H1 (cell line): ENCODE data around the gene CLEC16A. TPM values are rescaled to one million over a fixed set of nuclear protein-coding genes. Genes with fewer than 3 reads are reported as not detected.

Experiments used
- CTCF ChIA-PET: fragments of 300-600 bp; sonication (Branson Sonifier 250); formaldehyde crosslinking; loops from one replicate; lab custom pipeline; 2021; ENCODE audit not compliant: partially characterized antibody; lab: Charles Lee
- POLR2A ChIA-PET: fragments of 300-600 bp; sonication (Branson Sonifier 250); formaldehyde crosslinking; loops from one replicate; lab custom pipeline; 2021; ENCODE audit warnings: inconsistent platforms; ENCODE audit not compliant: partially characterized antibody; lab: Charles Lee
- DNase-seq, 2 experiments: peaks; one replicate each; pipeline versions ENCODE4 v3.0.0 to v3.0.0-alpha.2; 2010 to 2022; ENCODE audit warnings: low spot score in 2 of 2, low read depth in 1 of 2, mixed read lengths in 1 of 2
- FAIRE-seq: peaks from 2 replicates; lab custom pipeline; 2011; peaks lifted over from hg19 to GRCh38; lab: Jason Lieb, UNC
- H2AFZ ChIP-seq: 2 replicates; pipeline ENCODE4 v1.8.1; 2012; ENCODE audit warnings: low read length, inconsistent platforms
- H2AK5ac ChIP-seq: 2 replicates; pipeline ENCODE4 v1.6.1; 2013; ENCODE audit warnings: low read depth, low read length
- H2BK120ac ChIP-seq: replicated peaks from 2 replicates; pipeline ENCODE3; 2013; ENCODE audit warnings: low read depth, low read length, inconsistent platforms
- H2BK12ac ChIP-seq: 2 replicates; pipeline ENCODE4 v1.6.1; 2013; ENCODE audit warnings: low read depth, low read length
- H2BK15ac ChIP-seq: 2 replicates; pipeline ENCODE4 v1.6.1; 2013; ENCODE audit warnings: low read length
- H2BK20ac ChIP-seq: 2 replicates; pipeline ENCODE4 v1.6.1; 2013; ENCODE audit warnings: low read length
- H2BK5ac ChIP-seq: 2 replicates; pipeline ENCODE4 v1.6.1; 2013; ENCODE audit warnings: low read depth, low read length
- H3K14ac ChIP-seq: 2 replicates; pipeline ENCODE4 v1.6.1; 2013; ENCODE audit warnings: inconsistent platforms; ENCODE audit not compliant: insufficient read length
- H3K18ac ChIP-seq: 2 replicates; pipeline ENCODE4 v1.6.1; 2013; ENCODE audit warnings: low read length; ENCODE audit errors: extremely low read depth
- H3K23ac ChIP-seq: 2 replicates; pipeline ENCODE4 v1.6.1; 2013; ENCODE audit warnings: inconsistent platforms; ENCODE audit not compliant: insufficient read length
- H3K23me2 ChIP-seq: 2 replicates; pipeline ENCODE4 v1.6.1; 2013; ENCODE audit warnings: low read depth, low read length
- H3K27ac ChIP-seq: 2 replicates; pipeline ENCODE4 v1.6.1; 2011; ENCODE audit warnings: low read depth, low read length, inconsistent platforms
- H3K27me3 ChIP-seq, 4 experiments: replicated peaks in 1 of 4; 1 replicate in 1 of 4; 2 replicates in 3 of 4; pipeline versions ENCODE4 v1.6.1 to v1.8.1; 2011 to 2013; ENCODE audit warnings: low read length in 3 of 4, mild to moderate bottlenecking in 3 of 4, inconsistent platforms in 2 of 4, mixed read lengths in 2 of 4, moderate library complexity in 1 of 4; ENCODE audit not compliant: control insufficient read depth in 3 of 4, insufficient read depth in 3 of 4; ENCODE audit errors: extremely low read depth in 1 of 4
- H3K36me3 ChIP-seq, 4 experiments: 2 replicates each; pipeline versions ENCODE4 v1.6.1 to v1.8.1; 2011 to 2013; ENCODE audit warnings: mild to moderate bottlenecking in 4 of 4, low read length in 3 of 4, moderate library complexity in 2 of 4, control low read depth in 1 of 4, inconsistent platforms in 1 of 4; ENCODE audit not compliant: insufficient read depth in 4 of 4, control insufficient read depth in 2 of 4
- H3K4ac ChIP-seq: replicated peaks from 2 replicates; pipeline ENCODE3; 2013; ENCODE audit warnings: low read length, low read depth, mixed read lengths, inconsistent platforms; ENCODE audit not compliant: insufficient read length
- H3K4me1 ChIP-seq, 4 experiments: replicated peaks in 1 of 4; 1 replicate in 1 of 4; 2 replicates in 3 of 4; pipeline versions ENCODE4 v1.6.1 to v1.8.1; 2011 to 2013; ENCODE audit warnings: low read length in 3 of 4, inconsistent platforms in 2 of 4, mixed read lengths in 1 of 4; ENCODE audit not compliant: insufficient read depth in 4 of 4, control insufficient read depth in 3 of 4
- H3K4me2 ChIP-seq, 2 experiments: 2 replicates each; pipeline versions ENCODE4 v1.6.1 to v1.8.1; 2011 to 2013; ENCODE audit warnings: low read depth in 2 of 2, low read length in 2 of 2, control low read depth in 1 of 2, inconsistent platforms in 1 of 2, mild to moderate bottlenecking in 1 of 2; ENCODE audit not compliant: insufficient read depth in 1 of 2
- H3K4me3 ChIP-seq, 4 experiments: fragments of 200-600, 300-600 bp in 1 of 4; sonication (generic), shearing (Covaris generic), sonication (Bioruptor Twin) in 1 of 4; 2 replicates each; pipeline versions ENCODE4 v1.5.1 to v1.8.1; 2011 to 2016; ENCODE audit warnings: low read length in 4 of 4, low read depth in 3 of 4, control low read depth in 2 of 4, inconsistent platforms in 2 of 4, mild to moderate bottlenecking in 2 of 4, mixed read lengths in 1 of 4, moderate library complexity in 1 of 4; ENCODE audit not compliant: insufficient read depth in 2 of 4; ENCODE audit errors: extremely low read depth in 1 of 4
- H3K56ac ChIP-seq: replicated peaks from 2 replicates; pipeline ENCODE3; 2013; ENCODE audit warnings: low read depth, mild to moderate bottlenecking, mixed read lengths, low read length, inconsistent platforms; ENCODE audit not compliant: insufficient read length
- H3K79me1 ChIP-seq: 2 replicates; pipeline ENCODE4 v1.6.1; 2013; ENCODE audit warnings: low read depth, low read length, control low read depth
- H3K79me2 ChIP-seq, 2 experiments: 2 replicates each; pipeline versions ENCODE4 v1.6.1 to v1.8.1; 2012 to 2013; ENCODE audit warnings: low read length in 2 of 2, mild to moderate bottlenecking in 2 of 2, inconsistent platforms in 1 of 2; ENCODE audit not compliant: insufficient read depth in 2 of 2, control insufficient read depth in 1 of 2
- H3K9ac ChIP-seq, 4 experiments: replicated peaks in 1 of 4; 1 replicate in 1 of 4; 2 replicates in 3 of 4; pipeline versions ENCODE4 v1.6.1 to v1.8.1; 2011 to 2013; ENCODE audit warnings: low read depth in 3 of 4, low read length in 3 of 4, control low read depth in 2 of 4, mild to moderate bottlenecking in 2 of 4, moderate library complexity in 2 of 4, inconsistent platforms in 1 of 4; ENCODE audit errors: extremely low read depth in 1 of 4
- H3K9me3 ChIP-seq, 2 experiments: 2 replicates each; pipeline versions ENCODE4 v1.6.1 to v1.8.1; 2012 to 2013; ENCODE audit warnings: mild to moderate bottlenecking in 2 of 2, moderate library complexity in 2 of 2, control low read depth in 1 of 2, inconsistent platforms in 1 of 2, low read depth in 1 of 2, low read length in 1 of 2, mixed read lengths in 1 of 2; ENCODE audit not compliant: insufficient read depth in 2 of 2
- H4K20me1 ChIP-seq, 2 experiments: replicated peaks in 1 of 2; 2 replicates each; pipeline versions ENCODE3 to v1.8.1; 2011 to 2013; ENCODE audit warnings: inconsistent platforms in 2 of 2, low read length in 2 of 2, mild to moderate bottlenecking in 1 of 2; ENCODE audit not compliant: insufficient read depth in 2 of 2, control insufficient read depth in 1 of 2
- H4K5ac ChIP-seq: 2 replicates; pipeline ENCODE4 v1.6.1; 2013; ENCODE audit warnings: low read length, low read depth, mixed read lengths, inconsistent platforms; ENCODE audit not compliant: insufficient read length
- H4K8ac ChIP-seq: 2 replicates; pipeline ENCODE4 v1.8.0; 2013; ENCODE audit warnings: mild to moderate bottlenecking, moderate library complexity, low read length, inconsistent platforms; ENCODE audit not compliant: insufficient read depth; ENCODE audit errors: extremely low read depth
- H4K91ac ChIP-seq: replicated peaks from 2 replicates; pipeline ENCODE3; 2013; ENCODE audit warnings: low read length, mixed read lengths, inconsistent platforms; ENCODE audit not compliant: insufficient read length
- ATF3 ChIP-seq: IDR thresholded peaks from 2 replicates; pipeline ENCODE4 v1.6.1; 2011; ENCODE audit warnings: low read depth, mild to moderate bottlenecking, low read length; ENCODE audit not compliant: insufficient read depth
- CHD2 ChIP-seq: IDR thresholded peaks from 2 replicates; pipeline ENCODE4 v1.6.1; 2012; ENCODE audit warnings: low read length, improper control_type of control experiment
- TAF7 ChIP-seq: optimal IDR thresholded peaks from 2 replicates; pipeline ENCODE3; 2011; ENCODE audit warnings: low read depth, mild to moderate bottlenecking, inconsistent platforms, low read length, moderate library complexity, borderline replicate concordance
- WGBS, 2 experiments: shearing (Covaris generic) in 1 of 2; methylation state at CpG; one replicate each; pipeline versions ENCODE4 v1.1.6 to v1.1.7; 2013 to 2015; ENCODE audit warnings: low lambda C conversion rate in 2 of 2, mixed read lengths in 2 of 2, inconsistent platforms in 1 of 2, low coverage in 1 of 2, missing lambda C conversion rate in 1 of 2; ENCODE audit not compliant: insufficient replicate concordance in 2 of 2, insufficient coverage in 1 of 2, insufficient read length in 1 of 2; ENCODE audit errors: extremely low coverage in 1 of 2, missing lambda C conversion rate in 1 of 2; 5-methylcytosine and 5-hydroxymethylcytosine counted together
- polyA plus RNA-seq, 7 experiments: library from polyadenylated mRNA; depleted of rRNA in 3 of 7; stranded (reverse) in 5 of 7; unstranded in 2 of 7; fragments of >200 nt in 5 of 7; fragments of 200-250 nt in 2 of 7; gene quantifications; 1 replicate in 5 of 7; 2 replicates in 1 of 7; 4 replicates in 1 of 7; pipeline versions ENCODE4 v1.2.1 to v1.2.3, GENCODE V29; 2011 to 2013; ENCODE audit warnings: missing spikeins in 2 of 7, mixed read lengths in 2 of 7
- total RNA-seq: library from RNA; stranded (reverse); fragmentation: NEBNext Ultra II Directional; extraction: Animal tissue kit (Norgen Biotek cat#: 25700); gene quantifications from 2 replicates; pipeline ENCODE4 v1.2.1, GENCODE V29; 2021

CLEC16A gene
- total and polyA plus RNA-seq, 2 of the 8 experiments (the other 6 are each of a cell fraction or from before 2014, with no cell fraction given), result 7.6 to 19.3 TPM

GRCh38 chr16:11051879-11052808 is 107.8 kb downstream of the CLEC16A start:
- H2AFZ ChIP-seq, result no peak overlapping the region
- H3K79me1 ChIP-seq, result no peaks in the 10 kb centered on the region
- H3K9me3 ChIP-seq, result no peaks in the 10 kb centered on the region
- H3K27me3 ChIP-seq, result no peaks in the 10 kb centered on the region
- H3K79me2 ChIP-seq, result no peaks in the 10 kb centered on the region
- FAIRE-seq, result no peak
- no peak overlapping the region for H4K8ac ChIP-seq
- no peak overlapping the region for H3K9ac ChIP-seq
- H2BK5ac ChIP-seq, result no peak overlapping the region; the same call in 1 of the 2 replicates
- H2AK5ac ChIP-seq, result no peak overlapping the region
- no peak overlapping the region for H3K4me3 ChIP-seq
- H3K27ac ChIP-seq, result no peak overlapping the region
- H2BK12ac ChIP-seq, result no peak overlapping the region
- H3K4me2 ChIP-seq, result no peak overlapping the region
- no peak overlapping the region for H3K23ac ChIP-seq
- H2BK15ac ChIP-seq, result no peak overlapping the region
- H3K14ac ChIP-seq, result no peak overlapping the region
- peaks cover 0 to 4% (median 1%) of the 10 kb centered on the region in 4 experiments; a peak in 2 of 8 replicates for H3K36me3 ChIP-seq
- no peak overlapping the region for H4K91ac ChIP-seq
- H2BK20ac ChIP-seq, result no peak overlapping the region
- H2BK120ac ChIP-seq, result no peak overlapping the region
- ChIA-PET CTCF (interaction anchor here (0.6 to 2.5 kb wide), 4 partner anchors 14 to 74 kb away, joined by 3 to 9 read pairs (median 3); no protein-coding TSS in a partner anchor), POLR2A (no interaction called here)
- H4K5ac ChIP-seq, result no peak overlapping the region
- no peaks in the 10 kb centered on the region for H3K23me2 ChIP-seq
- no peak overlapping the region for H3K56ac ChIP-seq
- 88% methylated on average over 17 of the region's 17 CpGs; no CpG with 5 or more reads in 1 of the 2 experiments for WGBS, 2 experiments
- no peak overlapping the region for H3K18ac ChIP-seq
- H3K4me1 ChIP-seq, result peaks cover 0 to 5% (median 4%) of the 10 kb centered on the region in 4 experiments; a peak in 3 of 7 replicates
- H3K4ac ChIP-seq, result no peak overlapping the region
- peaks cover 0 to 2% of the 10 kb centered on the region in 2 experiments for H4K20me1 ChIP-seq
- no peak for DNase-seq
- no peak for TF ChIP-seq TAF7
- no peak for TF ChIP-seq CHD2
- TF ChIP-seq ATF3, result no peak
